WERI-Rb-1 (cell line): ENCODE data around the gene CCDC69.

ENCODE experiments used
- DNase-seq: peaks from one replicate; pipeline ENCODE4 v3.0.0-alpha.2; 2020
- H3K27ac ChIP-seq: fragments of 250-450 bp; sonication (Bioruptor Pico); 2 replicates; pipeline ENCODE4 v1.5.1; 2020; ENCODE audit warnings: mild to moderate bottlenecking, moderate library complexity
- H3K27me3 ChIP-seq: fragments of 250-450 bp; sonication (Bioruptor Pico); 2 replicates; pipeline ENCODE4 v1.5.1; 2021; ENCODE audit warnings: mild to moderate bottlenecking, low read depth, moderate library complexity; ENCODE audit not compliant: insufficient read depth, severe bottlenecking
- H3K36me3 ChIP-seq: fragments of 250-450 bp; sonication (Bioruptor Pico); 2 replicates; pipeline ENCODE4 v1.5.1; 2020; ENCODE audit warnings: mild to moderate bottlenecking, moderate library complexity
- H3K4me3 ChIP-seq: 2 replicates; pipeline ENCODE4 v1.5.1; 2011; ENCODE audit warnings: low read depth, mild to moderate bottlenecking, control low read depth, low read length
- H3K9me3 ChIP-seq: fragments of 250-450 bp; sonication (Bioruptor Pico); 2 replicates; pipeline ENCODE4 v1.5.1; 2021; ENCODE audit warnings: mild to moderate bottlenecking, moderate library complexity; ENCODE audit not compliant: severe bottlenecking
- TF ChIP-seq, protein P1 (sequence below): IDR thresholded peaks from 2 replicates; pipeline ENCODE4 v1.5.1; 2011; ENCODE audit warnings: low read depth, mild to moderate bottlenecking, control low read depth, inconsistent platforms, low read length

The CCDC69 gene

DNA sequence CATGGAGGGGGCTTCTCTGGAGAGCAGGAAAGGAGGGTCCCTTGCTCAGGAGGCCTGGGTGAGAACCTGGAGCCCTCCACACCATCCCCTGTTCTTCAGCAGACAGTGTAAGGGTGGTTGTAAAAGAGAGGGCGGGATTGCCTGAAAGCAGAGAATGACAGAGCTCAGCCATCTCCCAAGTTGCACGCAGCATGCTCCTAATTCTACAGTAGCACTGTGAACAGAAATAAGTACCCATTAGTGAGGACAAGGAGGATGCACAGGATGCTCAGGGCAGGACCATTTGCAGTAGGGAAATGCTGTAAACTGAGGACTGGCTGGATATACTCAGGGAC, 8.4 kb downstream of the CCDC69 start:
- H3K36me3 ChIP-seq, result no peaks in the 10 kb centered on the region
- H3K4me3 ChIP-seq, result no peak overlapping the region
- no peak overlapping the region for H3K27ac ChIP-seq
- no peak for DNase-seq
- TF ChIP-seq, protein P1, sequence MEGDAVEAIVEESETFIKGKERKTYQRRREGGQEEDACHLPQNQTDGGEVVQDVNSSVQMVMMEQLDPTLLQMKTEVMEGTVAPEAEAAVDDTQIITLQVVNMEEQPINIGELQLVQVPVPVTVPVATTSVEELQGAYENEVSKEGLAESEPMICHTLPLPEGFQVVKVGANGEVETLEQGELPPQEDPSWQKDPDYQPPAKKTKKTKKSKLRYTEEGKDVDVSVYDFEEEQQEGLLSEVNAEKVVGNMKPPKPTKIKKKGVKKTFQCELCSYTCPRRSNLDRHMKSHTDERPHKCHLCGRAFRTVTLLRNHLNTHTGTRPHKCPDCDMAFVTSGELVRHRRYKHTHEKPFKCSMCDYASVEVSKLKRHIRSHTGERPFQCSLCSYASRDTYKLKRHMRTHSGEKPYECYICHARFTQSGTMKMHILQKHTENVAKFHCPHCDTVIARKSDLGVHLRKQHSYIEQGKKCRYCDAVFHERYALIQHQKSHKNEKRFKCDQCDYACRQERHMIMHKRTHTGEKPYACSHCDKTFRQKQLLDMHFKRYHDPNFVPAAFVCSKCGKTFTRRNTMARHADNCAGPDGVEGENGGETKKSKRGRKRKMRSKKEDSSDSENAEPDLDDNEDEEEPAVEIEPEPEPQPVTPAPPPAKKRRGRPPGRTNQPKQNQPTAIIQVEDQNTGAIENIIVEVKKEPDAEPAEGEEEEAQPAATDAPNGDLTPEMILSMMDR, result no peak
- no peaks in the 10 kb centered on the region for H3K9me3 ChIP-seq
- H3K27me3 ChIP-seq, result no peaks in the 10 kb centered on the region

DNA sequence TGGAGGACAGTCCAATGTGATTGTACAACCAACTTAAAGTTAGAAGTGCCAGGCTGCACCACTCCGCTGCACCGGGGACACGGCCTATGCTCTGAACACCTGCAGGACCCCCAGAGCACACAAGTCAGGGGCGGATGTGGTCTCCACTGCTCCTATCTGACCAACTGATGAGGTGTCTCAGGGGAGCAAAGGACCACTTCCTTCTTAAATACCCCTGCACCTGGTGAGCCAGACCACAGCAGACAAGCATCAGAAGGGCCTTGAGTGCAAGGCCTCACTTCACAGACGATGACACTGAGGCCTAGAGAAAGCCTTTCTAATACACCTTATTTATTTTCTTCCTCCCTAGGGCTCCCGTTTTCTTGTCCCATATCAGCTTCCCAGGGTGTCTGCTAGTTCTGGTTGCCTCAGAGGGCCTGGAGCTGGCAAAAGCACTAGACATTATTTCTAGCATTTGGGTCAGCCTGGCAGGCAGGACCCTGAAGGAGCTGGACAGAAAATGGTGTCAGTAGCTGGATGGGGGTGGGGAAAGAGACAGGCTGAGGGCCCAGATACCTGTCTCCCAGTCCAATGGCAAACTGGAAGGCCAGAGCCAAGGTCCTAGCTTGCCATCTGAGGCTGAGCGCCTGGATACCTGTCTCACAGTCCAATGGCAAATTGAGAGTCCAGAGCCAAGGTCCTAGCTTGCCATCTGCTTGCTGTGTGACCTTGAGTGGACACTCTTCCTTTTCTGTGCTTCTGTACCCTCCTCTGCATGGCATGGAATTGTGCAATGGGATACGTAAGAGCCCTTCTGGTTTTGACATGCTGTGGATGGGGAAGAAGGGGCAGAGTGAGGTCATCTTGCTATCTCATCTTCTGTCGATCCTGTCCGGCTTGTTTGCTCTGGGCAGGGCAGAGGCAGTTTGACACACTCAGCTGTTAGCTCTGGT, 9.0 kb downstream of the CCDC69 start:
- H3K4me3 ChIP-seq, result no peak overlapping the region
- no peaks in the 10 kb centered on the region for H3K36me3 ChIP-seq
- no peak for DNase-seq
- H3K9me3 ChIP-seq, result no peaks in the 10 kb centered on the region
- H3K27me3 ChIP-seq, result no peaks in the 10 kb centered on the region
- no peak overlapping the region for H3K27ac ChIP-seq
- TF ChIP-seq, protein P1, result no peak

DNA sequence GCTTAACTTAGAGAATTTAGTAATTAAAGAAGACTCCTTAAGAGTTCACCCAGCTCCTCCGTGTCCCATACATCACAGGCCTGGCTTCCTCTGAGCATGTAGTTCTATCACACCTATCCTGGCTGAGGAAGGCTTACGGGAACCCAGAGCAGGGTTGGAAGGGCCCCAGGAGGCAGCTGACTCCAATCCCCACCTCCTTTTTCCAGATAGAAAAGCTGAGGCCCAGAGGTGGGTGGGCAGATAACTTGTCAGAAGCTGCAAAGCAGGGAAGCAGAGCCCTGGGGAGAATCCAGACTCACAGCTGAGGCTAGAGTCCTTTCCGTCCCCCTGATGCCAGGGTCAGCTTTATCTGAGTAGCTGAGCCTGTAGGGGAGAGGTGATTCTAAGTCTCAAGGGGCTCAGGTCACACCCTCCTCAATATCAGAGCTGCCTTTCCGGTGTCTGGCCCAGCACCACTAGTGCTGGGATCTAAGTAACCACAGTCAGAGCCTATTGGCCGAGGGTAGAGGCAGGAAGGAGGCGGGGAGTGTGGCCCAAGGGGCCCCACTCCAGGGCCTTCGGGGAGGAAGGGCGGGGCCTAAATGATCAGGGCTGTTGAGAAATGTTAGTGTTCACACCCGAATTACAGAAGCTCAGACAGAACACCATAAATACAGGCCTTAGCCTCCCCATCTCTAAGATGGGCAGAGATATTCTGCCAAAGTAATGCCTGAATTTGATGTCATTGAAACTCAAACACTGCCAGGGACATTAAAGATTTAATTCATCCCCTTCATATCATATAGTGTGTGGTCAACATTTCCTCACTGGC, 9.9 kb downstream of the CCDC69 start:
- H3K9me3 ChIP-seq, result no peaks in the 10 kb centered on the region
- H3K36me3 ChIP-seq, result no peaks in the 10 kb centered on the region
- H3K27ac ChIP-seq, result no peak overlapping the region
- no peak overlapping the region for H3K4me3 ChIP-seq
- TF ChIP-seq, protein P1, result no peak
- no peak for DNase-seq
- no peaks in the 10 kb centered on the region for H3K27me3 ChIP-seq

DNA sequence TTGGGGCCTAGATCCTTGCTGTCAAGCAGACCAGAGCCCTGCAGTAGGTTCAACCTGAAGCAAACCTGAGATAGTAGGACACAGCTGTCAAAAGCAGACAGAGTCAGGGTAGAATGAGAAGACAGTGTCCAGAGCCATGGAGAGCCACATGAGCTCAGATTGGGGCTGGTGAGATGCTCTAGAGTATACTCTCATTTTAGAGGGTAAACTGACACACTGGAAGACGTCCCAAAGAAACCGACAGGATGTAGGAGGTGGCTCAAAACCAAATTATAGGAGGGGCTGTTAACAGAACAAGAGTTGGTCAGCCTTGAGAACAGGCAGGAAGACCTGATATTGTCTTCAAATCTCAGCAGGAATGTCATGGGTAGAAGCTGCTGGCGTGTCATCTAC, 11.5 kb downstream of the CCDC69 start:
- no peak overlapping the region for H3K4me3 ChIP-seq

DNA sequence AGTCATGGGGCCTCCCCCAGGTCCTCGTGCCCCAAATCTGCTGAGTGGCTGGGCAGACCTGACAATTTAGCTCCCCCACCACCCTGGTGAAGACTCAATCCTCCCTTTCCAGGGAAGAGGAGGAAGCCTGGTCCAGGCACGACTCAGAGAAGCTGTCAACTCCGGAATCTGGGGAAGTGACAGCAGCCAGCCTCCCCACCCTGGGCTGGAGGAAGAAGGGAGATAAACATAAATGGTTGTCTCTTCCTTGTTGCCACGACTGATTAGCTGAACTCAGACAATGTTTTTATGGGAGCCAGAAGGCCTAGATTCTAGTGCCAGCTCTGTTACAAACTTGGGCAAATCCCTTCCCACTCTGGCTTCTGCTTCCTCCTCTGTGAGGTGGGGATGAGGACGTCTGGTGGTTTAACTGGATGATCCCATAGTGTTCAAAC, 15.4 kb downstream of the CCDC69 start:
- Histone ChIP-seq H3K4me3 (no peak overlapping the region), H3K9me3 (no peaks in the 10 kb centered on the region), H3K27ac (no peak overlapping the region), H3K27me3 (no peaks in the 10 kb centered on the region), H3K36me3 (no peaks in the 10 kb centered on the region)
- DNase-seq, result no peak
- TF ChIP-seq, protein P1, result no peak

More for the DNA sequence above, 11.5 kb downstream of the CCDC69 start:
- H3K9me3 ChIP-seq, result no peaks in the 10 kb centered on the region
- H3K36me3 ChIP-seq, result no peaks in the 10 kb centered on the region
- H3K27me3 ChIP-seq, result no peaks in the 10 kb centered on the region
- no peak overlapping the region for H3K27ac ChIP-seq
- no peak for DNase-seq
- TF ChIP-seq, protein P1, result no peak
